Skeletal muscle satellite cell (primary cell): ENCODE results near the gene PCYT2.

Experiments
- H3K27me3 ChIP-seq: 2 replicates; pipeline ENCODE4 v1.7.0; 2013; ENCODE audit warnings: low read length; ENCODE audit not compliant: control insufficient read depth, insufficient read depth
- H3K36me3 ChIP-seq: 2 replicates; pipeline ENCODE4 v1.7.0; 2013; ENCODE audit warnings: mild to moderate bottlenecking, control low read depth, low read length; ENCODE audit not compliant: insufficient read depth
- H3K4me1 ChIP-seq: 2 replicates; pipeline ENCODE4 v1.7.0; 2013; ENCODE audit warnings: low read length; ENCODE audit not compliant: control insufficient read depth, insufficient read depth
- H3K4me2 ChIP-seq: 2 replicates; pipeline ENCODE4 v1.7.0; 2013; ENCODE audit warnings: mild to moderate bottlenecking, low read length
- H3K4me3 ChIP-seq: 2 replicates; pipeline ENCODE4 v1.7.0; 2013; ENCODE audit warnings: low read length
- H3K9ac ChIP-seq: 2 replicates; pipeline ENCODE4 v1.7.0; 2013; ENCODE audit warnings: mild to moderate bottlenecking, low read depth, low read length, moderate library complexity
- H3K9me3 ChIP-seq: replicated peaks from 2 replicates; pipeline ENCODE4 v1.7.0; 2013; ENCODE audit warnings: mild to moderate bottlenecking, control low read depth, low read length

Gene PCYT2

DNA sequence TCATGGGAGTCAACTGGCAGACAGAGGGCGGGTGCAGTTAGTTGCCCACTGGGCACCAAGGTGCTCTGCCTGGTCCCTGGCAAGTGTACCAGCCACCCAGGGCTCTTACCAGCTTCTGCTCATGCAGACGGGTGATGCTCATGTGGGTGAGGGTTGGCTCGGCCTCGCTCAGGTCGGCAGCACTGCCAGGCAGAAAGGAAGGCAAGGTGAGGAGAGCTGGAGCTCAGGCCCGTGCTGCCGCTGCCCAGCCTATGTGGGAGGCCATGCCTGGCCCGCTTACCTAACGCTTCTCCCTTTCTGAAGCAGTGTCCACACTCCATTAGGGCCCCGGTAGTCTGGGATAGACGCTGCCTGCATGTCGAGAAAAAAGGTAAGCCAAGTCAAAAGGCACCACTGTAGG lies 4.1 kb upstream of the PCYT2 start:
- no peaks in the 10 kb centered on the region for H3K27me3 ChIP-seq
- no peak overlapping the region for H3K4me3 ChIP-seq
- no peak overlapping the region for H3K9ac ChIP-seq
- H3K9me3 ChIP-seq, result no peaks in the 10 kb centered on the region
- H3K4me1 ChIP-seq, result peaks cover 14% of the 10 kb centered on the region
- no peak overlapping the region for H3K4me2 ChIP-seq
- peaks cover 62% of the 10 kb centered on the region for H3K36me3 ChIP-seq

DNA sequence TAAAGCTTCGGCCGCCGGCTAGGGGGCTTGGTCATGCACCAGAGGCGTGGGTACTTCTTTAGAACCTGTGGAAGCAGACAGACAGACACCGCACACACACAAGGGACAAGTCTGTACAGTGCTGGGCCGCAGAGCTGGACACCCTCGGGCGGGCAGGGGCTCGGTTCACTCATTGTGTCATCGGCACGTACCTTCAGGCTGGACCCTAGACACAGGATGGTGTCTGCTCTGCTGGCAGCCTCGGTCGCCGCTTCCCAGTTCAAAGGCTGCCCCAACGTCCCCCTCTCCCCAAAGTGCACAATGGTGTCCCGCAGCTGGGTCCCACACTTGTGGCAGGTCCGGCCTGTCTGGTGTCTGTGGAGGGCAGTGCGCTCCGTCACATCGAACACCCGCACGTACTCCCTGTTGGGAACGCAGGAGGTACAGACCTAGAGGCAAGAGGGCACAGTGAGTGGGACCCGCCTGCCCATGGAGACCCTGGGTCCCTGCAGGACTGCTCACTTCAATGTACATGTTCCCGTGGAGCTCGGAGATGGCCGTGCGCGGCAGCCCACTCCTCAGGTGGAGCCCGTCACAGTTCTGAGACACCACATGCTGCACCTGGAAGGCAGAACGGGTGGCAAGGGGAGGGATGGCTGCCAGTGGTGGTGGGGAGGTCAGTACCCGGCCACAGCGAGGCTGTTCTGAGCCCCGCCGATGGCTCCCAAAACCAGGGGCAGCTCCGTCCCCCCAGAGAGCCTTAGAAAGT lies 3.1 kb upstream of the PCYT2 start:
- no peak overlapping the region for H3K4me3 ChIP-seq
- peaks cover 51% of the 10 kb centered on the region for H3K36me3 ChIP-seq
- H3K27me3 ChIP-seq, result no peaks in the 10 kb centered on the region
- no peak overlapping the region for H3K4me2 ChIP-seq
- H3K4me1 ChIP-seq, result peaks cover 19% of the 10 kb centered on the region
- H3K9ac ChIP-seq, result no peak overlapping the region
- H3K9me3 ChIP-seq, result no peaks in the 10 kb centered on the region

DNA sequence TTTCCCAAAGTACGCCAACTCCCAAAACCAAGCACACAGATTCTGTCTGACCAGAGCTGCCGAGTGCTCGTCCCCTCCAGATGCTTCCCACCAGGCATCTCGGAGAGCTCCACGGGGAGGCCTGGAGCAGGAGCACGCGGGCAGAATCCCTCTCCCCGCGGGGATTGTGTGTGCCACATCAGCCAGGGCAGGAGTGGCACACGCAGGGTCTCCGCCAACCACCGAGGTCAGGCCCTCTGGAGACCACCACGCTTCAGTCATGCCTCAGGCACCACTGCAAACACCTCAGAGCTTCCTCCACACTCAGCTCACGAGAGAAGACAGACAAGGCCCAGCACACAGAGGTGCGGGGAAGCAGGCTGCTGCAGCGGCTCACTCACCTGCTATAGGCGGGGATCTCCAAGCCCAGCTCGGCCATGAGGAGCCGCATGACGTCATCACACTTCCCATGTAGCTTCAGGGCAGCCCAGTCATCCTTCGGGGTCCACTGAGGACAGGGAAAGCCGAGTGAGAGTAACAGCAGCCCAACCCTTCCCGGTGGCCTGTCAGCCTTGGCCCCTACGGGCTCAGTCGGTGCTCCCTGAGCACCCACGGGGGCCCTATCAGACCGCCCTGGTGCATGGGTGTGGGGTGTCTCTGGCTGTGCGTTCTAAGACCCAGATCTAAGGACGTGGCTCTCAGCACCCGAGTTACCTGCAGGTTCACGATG lies 2.3 kb upstream of the PCYT2 start:
- peaks cover 46% of the 10 kb centered on the region for H3K36me3 ChIP-seq
- no peaks in the 10 kb centered on the region for H3K27me3 ChIP-seq
- H3K4me3 ChIP-seq, result no peak overlapping the region
- H3K4me1 ChIP-seq, result peaks cover 19% of the 10 kb centered on the region
- no peaks in the 10 kb centered on the region for H3K9me3 ChIP-seq
- H3K4me2 ChIP-seq, result no peak overlapping the region
- H3K9ac ChIP-seq, result no peak overlapping the region

DNA sequence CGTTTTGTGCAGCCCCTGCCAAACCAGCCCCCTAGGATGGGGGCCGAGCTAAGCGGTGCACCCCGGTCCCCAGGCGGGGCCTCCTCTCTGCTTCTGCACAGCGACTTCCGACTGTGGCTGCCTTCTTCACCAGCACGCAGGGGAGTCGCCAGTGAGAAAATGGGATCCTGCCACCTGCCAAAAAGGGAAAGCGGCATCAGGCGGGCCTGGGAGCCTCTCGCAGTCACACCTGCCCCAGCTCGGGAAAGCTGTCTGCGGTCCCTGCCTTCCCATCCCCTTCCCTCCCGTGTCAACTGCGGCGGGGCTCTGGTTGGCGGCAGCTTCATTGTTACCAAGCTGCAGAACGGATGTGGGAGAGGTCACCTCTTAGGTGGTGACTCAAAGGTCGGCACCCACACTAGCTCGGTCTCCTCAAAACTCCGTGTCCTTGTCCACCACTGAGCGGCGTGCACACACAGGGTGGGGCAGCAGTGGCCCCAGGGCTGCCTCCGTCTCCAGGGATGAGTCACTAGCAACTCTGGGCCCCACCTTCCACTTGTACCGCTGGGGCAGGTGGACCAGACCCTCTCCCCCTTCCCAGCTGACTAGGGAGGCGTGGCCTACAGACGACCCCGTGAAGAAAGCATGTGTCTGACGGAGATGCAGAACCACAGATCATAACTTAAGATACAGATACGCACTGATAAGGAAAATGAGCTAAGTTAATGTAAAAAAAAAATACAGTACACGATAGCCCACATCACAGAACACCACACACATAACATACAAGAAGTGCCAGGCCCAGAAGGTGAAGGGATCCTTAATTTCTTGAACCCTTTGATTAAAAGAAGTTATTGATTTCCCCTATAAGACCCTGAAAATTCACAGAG lies 1.5 kb upstream of the PCYT2 start:
- no peaks in the 10 kb centered on the region for H3K9me3 ChIP-seq
- H3K27me3 ChIP-seq, result no peaks in the 10 kb centered on the region
- no peak overlapping the region for H3K4me2 ChIP-seq
- no peak overlapping the region for H3K4me3 ChIP-seq
- no peak overlapping the region for H3K9ac ChIP-seq
- peaks cover 19% of the 10 kb centered on the region for H3K4me1 ChIP-seq
- peaks cover 47% of the 10 kb centered on the region for H3K36me3 ChIP-seq

DNA sequence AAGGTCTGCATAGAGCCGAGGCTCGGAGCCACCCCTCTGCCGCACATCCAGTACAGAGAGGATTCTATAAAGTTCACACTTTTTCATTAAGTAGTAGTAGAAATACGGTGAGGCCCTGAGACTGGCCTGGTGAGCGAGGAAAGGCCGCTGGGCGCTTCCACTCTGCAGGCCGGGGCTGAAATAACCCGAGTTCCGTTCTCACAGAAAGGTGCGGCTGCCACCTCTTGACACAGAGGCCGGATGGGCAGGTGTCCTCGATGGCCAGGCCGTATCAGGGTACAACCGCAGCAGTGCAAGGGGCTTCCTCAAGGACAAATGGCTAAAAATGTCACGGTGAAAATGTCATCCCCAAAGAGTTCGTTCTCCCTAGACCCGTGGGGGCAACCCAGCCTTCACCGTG lies 770 bp upstream of the PCYT2 start:
- Histone ChIP-seq H3K9ac (no peak overlapping the region), H3K9me3 (no peaks in the 10 kb centered on the region), H3K4me2 (peak overlapping the region; percentile 60), H3K4me3 (no peak overlapping the region), H3K4me1 (peaks cover 14% of the 10 kb centered on the region), H3K36me3 (peaks cover 54% of the 10 kb centered on the region), H3K27me3 (no peaks in the 10 kb centered on the region)

DNA sequence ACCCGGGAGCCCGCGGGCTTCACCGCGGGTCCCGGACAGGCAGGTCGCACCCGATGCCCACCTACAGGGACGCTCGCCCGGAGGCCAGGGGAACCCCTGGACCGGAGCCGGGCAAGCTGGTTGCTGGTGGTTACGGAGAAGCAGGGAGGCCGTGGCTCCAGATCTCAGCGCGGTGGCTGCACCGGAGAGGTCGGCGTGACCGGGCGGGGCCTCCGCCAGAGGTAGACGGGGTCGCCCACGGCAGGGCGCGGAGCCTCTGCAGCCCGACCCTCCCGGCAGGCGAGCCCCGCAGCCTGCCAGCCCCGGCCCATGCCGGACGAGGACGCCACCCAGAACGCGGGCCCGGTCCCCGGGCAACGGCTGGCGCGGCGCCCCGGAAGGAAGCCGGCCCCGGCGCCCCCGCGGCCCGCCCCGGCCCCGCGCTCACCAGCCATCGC lies 341 bp downstream of the PCYT2 start:
- peak overlapping the region; percentile 81 for H3K9ac ChIP-seq
- H3K9me3 ChIP-seq, result no peaks in the 10 kb centered on the region
- no peaks in the 10 kb centered on the region for H3K27me3 ChIP-seq
- peaks cover 11% of the 10 kb centered on the region for H3K4me1 ChIP-seq
- peaks cover 61% of the 10 kb centered on the region for H3K36me3 ChIP-seq
- H3K4me3 ChIP-seq, result peak overlapping the region; percentile 95
- peak overlapping the region; percentile 100 for H3K4me2 ChIP-seq

DNA sequence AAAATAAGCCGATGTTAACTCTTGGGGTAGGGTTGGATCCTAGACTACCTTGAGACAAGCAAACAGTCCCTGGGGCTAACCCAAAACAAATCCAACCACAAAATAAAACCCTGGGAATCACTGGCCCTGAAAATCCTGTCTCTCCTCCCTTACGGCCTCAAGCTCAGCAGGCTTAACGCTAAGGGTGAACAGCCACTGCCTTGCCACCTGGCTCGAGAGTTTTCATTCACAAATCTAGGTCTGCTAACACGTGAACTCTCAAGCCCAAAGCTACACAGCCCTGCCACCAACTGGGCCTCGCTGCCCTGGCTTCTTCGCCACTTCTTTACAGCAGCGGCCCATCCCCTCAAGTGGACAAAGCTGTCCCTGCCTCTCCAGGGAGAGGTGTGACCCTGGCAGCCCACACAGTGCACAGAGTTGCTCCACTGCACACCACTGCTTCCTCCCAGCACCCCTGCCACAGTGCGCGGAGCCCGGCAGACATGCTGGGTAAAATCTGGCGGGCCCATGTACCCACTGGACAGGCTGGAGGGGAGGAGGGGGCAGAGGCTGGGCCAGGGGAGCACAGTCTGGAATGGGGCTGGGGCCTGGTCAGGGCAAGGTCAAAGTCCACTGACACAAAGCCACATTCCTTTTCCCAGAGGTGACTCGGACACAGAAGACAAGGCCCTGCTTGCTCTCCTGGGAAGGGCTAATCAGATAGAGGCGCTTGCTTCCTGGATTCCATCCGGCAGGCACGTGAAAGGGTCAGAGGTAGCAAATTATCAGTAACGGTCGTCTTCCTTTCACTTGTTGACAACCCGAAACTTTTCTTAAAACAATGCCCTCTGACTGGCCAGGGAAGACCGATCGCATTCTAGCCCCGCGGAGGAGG lies 996 bp downstream of the PCYT2 start:
- H3K4me2 ChIP-seq, result peak overlapping the region; percentile 100
- H3K36me3 ChIP-seq, result peaks cover 59% of the 10 kb centered on the region
- peak overlapping the region; percentile 95 for H3K4me3 ChIP-seq
- H3K4me1 ChIP-seq, result peaks cover 11% of the 10 kb centered on the region
- peak overlapping the region; percentile 81 for H3K9ac ChIP-seq
- H3K27me3 ChIP-seq, result no peaks in the 10 kb centered on the region
- no peaks in the 10 kb centered on the region for H3K9me3 ChIP-seq

DNA sequence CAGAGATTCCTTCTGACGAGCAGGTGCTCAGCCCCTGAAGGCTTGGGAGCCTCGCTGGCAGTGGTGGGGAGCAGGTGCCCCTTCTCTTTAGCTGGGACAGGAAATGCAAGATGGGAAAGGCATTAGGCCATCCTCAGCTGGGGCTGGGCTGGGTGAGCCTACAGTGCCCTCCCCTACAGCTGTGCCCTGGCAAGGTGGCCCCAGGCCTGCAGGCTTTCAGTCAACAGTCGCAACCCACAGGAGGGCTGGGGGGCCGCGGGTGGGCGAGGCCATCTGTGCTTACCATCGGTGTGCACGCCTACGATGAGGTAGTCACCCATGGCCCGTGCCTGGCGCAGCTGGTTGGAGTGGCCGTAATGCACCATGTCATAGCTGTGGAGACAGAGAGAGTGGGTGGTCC lies 2.0 kb downstream of the PCYT2 start:
- no peaks in the 10 kb centered on the region for H3K9me3 ChIP-seq
- no peaks in the 10 kb centered on the region for H3K27me3 ChIP-seq
- H3K4me1 ChIP-seq, result peaks cover 11% of the 10 kb centered on the region
- H3K36me3 ChIP-seq, result peaks cover 57% of the 10 kb centered on the region
- no peak overlapping the region for H3K9ac ChIP-seq
- H3K4me2 ChIP-seq, result no peak overlapping the region
- H3K4me3 ChIP-seq, result no peak overlapping the region

DNA sequence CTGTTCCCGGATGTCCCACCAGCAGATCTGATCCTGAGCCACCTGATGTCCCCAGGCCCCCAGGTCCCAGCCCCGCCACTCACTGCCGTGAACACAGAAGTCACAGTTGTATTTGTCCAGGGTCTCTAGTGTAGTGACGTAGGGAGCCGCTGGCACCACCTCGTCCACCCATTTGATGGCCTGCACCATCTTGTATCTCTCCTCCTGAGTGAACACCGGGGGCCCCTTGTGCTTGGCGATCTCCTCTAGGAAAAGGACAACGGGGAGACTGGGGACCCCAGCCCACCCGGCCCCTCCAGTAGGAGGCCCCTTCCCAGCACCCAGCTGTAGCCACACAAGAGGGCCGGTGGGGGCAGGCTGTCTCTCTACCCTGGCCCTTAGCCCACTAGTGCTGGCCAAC lies 2.4 kb downstream of the PCYT2 start:
- peaks cover 11% of the 10 kb centered on the region for H3K4me1 ChIP-seq
- no peaks in the 10 kb centered on the region for H3K27me3 ChIP-seq
- H3K4me2 ChIP-seq, result no peak overlapping the region
- no peak overlapping the region for H3K9ac ChIP-seq
- H3K4me3 ChIP-seq, result no peak overlapping the region
- peaks cover 54% of the 10 kb centered on the region for H3K36me3 ChIP-seq
- no peaks in the 10 kb centered on the region for H3K9me3 ChIP-seq

DNA sequence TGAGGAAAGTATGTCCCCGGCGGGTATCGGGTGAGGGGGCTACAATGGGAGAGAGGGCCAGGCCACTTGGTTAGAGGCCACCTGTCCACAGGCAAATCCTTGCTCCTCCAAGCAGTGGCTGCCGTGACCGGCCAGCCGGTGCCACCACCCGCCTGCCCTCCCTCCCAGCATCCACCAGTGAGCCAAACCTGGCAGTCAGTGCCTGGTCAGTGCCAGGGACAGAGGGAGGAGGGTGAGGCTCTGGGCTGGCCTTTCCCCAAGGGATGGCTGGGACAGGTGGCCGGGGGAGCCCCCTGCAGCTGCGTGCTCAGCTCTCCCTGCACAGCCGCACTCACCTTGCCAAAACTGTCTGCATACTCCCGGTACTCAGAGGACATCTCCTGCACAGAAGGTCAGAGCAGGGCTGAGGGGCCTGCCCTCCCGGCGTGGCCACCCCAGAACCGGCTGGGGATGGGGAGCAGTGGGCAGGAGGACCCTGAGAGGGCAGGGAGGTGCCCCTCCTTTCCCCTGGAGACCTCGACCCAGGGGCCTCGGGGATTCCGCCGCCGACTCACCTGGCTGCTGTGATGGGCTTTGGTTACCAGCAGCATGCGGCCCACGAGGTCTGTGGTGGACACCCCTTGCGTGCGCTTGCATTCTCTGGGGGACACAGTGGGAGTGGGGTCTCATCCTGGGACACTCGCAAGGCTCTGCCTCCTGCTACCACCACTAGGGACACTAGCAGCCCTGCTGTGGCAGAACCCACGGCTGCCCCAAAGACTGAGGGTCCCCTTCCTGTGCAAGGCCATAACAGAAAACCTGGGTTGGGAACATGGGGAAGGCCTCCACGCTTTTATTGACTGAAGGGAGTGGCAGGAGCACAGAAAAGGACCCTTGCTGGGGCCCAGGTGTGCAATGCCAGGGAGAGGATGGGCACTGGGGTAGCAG lies 3.7 kb downstream of the PCYT2 start:
- no peak overlapping the region for H3K9ac ChIP-seq
- peaks cover 41% of the 10 kb centered on the region for H3K36me3 ChIP-seq

More for the DNA sequence above, 3.7 kb downstream of the PCYT2 start:
- Histone ChIP-seq H3K4me3 (no peak overlapping the region), H3K4me2 (no peak overlapping the region), H3K4me1 (peaks cover 11% of the 10 kb centered on the region), H3K27me3 (no peaks in the 10 kb centered on the region), H3K9me3 (no peaks in the 10 kb centered on the region)
